ENCODE results near the gene PIK3C3.

The PIK3C3 gene

DNA sequence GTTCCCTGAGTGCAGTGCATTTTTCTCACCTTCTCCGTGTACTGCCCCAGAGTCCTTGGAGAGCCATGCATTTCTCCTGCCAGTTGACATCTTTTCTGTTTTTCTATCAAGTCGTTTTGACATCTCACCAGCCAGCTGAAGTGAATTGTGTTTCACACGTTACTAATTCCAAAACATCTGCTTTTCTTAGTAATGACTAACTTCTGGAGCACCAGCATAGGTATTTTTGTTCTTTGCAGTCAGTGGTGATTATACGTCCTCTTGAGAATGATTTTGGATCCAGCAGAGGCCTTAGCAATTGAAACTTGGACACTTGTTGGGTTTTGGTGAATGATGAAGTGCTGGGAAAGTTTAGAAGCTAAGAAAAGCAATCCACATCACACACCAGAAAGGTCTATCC is 112.5 kb downstream of the PIK3C3 start:
- no peak for DNase-seq (ENCODE audit: low read depth, low spot score)
- no peak overlapping the region for H3K4me3 ChIP-seq (ENCODE audit: low read length)
- H3K9me3 ChIP-seq (ENCODE audit: control insufficient read depth, insufficient read depth, low read length), result no peaks in the 10 kb centered on the region
- WGBS (ENCODE audit: insufficient coverage, insufficient read length), result no CpG with 5 or more reads among the region's 4 CpGs
- H3K36me3 ChIP-seq (ENCODE audit: control insufficient read depth, insufficient read depth, low read length), result no peaks in the 10 kb centered on the region; the same call in 1 of the 2 replicates
- no peaks in the 10 kb centered on the region for H3K27me3 ChIP-seq (ENCODE audit: control insufficient read depth, insufficient read depth, low read length)
- no peaks in the 10 kb centered on the region for H3K4me1 ChIP-seq (ENCODE audit: control insufficient read depth, insufficient read depth, low read length)
- no peak overlapping the region for H3K27ac ChIP-seq (ENCODE audit: low read length)

DNA sequence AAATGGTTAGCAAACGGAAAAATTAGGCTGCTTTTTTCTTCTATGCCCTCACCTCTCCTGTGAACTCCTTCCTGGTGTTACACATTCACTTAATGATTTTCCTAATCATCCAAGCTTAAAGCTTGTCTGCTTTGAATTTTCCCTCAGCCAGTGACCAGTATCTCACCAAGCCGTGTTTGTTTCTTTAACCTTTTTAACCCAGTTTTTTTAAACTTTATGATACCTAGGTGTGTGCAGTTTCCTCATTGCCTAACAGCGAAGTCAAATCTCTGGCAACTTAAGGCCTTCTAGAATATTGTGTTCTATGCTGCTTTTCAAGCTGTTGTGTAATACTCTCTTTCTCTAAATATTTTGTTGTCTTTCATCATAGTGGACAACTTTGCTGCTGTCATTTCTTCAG is 113.0 kb downstream of the PIK3C3 start:
- H3K9me3 ChIP-seq (ENCODE audit: control insufficient read depth, insufficient read depth, low read length), result no peaks in the 10 kb centered on the region
- H3K36me3 ChIP-seq (ENCODE audit: control insufficient read depth, insufficient read depth, low read length), result no peaks in the 10 kb centered on the region; the same call in 1 of the 2 replicates
- WGBS (ENCODE audit: insufficient coverage, insufficient read length), result no CpG with 5 or more reads among the region's 3 CpGs
- H3K4me3 ChIP-seq (ENCODE audit: low read length), result no peak overlapping the region
- DNase-seq (ENCODE audit: low read depth, low spot score), result no peak
- no peak overlapping the region for H3K27ac ChIP-seq (ENCODE audit: low read length)
- no peaks in the 10 kb centered on the region for H3K27me3 ChIP-seq (ENCODE audit: control insufficient read depth, insufficient read depth, low read length)
- H3K4me1 ChIP-seq (ENCODE audit: control insufficient read depth, insufficient read depth, low read length), result no peaks in the 10 kb centered on the region

DNA sequence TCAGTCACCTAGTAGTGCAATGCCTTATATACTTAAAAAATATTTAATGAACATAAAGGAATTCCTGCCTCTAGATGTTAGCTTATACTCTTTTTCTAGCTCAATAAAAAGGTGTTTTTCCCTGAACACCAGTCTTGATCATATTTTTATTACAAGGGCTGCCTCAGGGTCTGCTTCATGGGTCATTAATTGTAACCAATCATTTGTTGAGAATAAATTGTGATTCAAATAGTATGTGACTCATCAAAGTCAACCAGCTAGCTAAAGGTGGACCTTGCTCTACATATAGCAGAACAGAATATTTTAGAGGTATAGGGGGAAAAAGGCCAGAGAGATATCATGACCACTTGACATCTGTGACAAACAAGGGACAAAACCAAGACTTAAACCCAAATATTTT is 114.0 kb downstream of the PIK3C3 start:
- H3K4me3 ChIP-seq (ENCODE audit: low read length), result no peak overlapping the region
- H3K36me3 ChIP-seq (ENCODE audit: control insufficient read depth, insufficient read depth, low read length), result no peaks in the 10 kb centered on the region; the same call in 1 of the 2 replicates
- no peaks in the 10 kb centered on the region for H3K9me3 ChIP-seq (ENCODE audit: control insufficient read depth, insufficient read depth, low read length)
- no peak for DNase-seq (ENCODE audit: low read depth, low spot score)
- no peak overlapping the region for H3K27ac ChIP-seq (ENCODE audit: low read length)
- no peaks in the 10 kb centered on the region for H3K4me1 ChIP-seq (ENCODE audit: control insufficient read depth, insufficient read depth, low read length)
- H3K27me3 ChIP-seq (ENCODE audit: control insufficient read depth, insufficient read depth, low read length), result no peaks in the 10 kb centered on the region

DNA sequence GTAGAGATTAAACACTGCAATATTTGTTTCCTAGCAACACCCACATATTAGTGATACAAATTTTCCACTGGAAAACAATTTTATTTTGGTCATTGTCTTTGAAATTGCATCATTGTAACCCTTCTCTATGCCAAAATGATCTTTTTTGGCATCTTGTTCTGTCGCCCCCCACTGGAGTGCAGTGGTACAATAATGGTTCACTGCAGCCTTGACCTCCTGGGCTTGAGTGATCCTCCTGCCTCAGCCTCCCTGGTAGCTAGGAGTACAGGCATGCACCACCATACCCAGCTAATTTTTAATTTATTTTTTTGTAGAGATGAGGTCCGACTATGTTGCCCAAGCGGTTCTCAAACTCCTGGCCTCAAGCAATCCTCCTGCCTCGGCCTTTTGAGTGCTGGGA is 117.4 kb downstream of the PIK3C3 start:
- Histone ChIP-seq H3K9me3 (ENCODE audit: control insufficient read depth, insufficient read depth, low read length) (no peaks in the 10 kb centered on the region), H3K4me3 (ENCODE audit: low read length) (no peak overlapping the region), H3K4me1 (ENCODE audit: control insufficient read depth, insufficient read depth, low read length) (no peaks in the 10 kb centered on the region), H3K27ac (ENCODE audit: low read length) (no peak overlapping the region), H3K36me3 (ENCODE audit: control insufficient read depth, insufficient read depth, low read length) (no peaks in the 10 kb centered on the region; the same call in 1 of the 2 replicates), H3K27me3 (ENCODE audit: control insufficient read depth, insufficient read depth, low read length) (no peaks in the 10 kb centered on the region)
- WGBS (ENCODE audit: insufficient coverage, insufficient read length), result no CpG with 5 or more reads among the region's 4 CpGs
- DNase-seq (ENCODE audit: low read depth, low spot score), result no peak

DNA sequence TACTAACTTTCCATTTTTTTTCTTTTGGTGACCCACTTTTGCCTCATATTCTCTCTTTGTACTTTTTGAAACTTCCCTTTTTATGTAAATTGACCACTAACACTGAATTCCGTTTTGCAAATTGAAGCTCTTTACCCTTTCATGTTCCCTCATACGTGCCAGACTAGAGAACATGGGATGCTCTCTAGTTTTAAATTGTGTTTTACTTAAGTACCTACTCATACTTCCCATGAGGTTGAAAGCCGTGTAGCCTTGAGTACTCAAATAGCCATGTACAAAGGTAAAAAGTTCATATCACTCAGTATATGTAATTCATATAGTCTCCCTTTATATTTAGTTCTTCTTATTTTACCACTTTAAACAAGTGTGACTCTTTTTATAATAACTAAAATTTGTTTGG is 119.7 kb downstream of the PIK3C3 start:
- H3K4me1 ChIP-seq (ENCODE audit: control insufficient read depth, insufficient read depth, low read length), result no peaks in the 10 kb centered on the region
- no peaks in the 10 kb centered on the region for H3K27me3 ChIP-seq (ENCODE audit: control insufficient read depth, insufficient read depth, low read length)
- no peak overlapping the region for H3K27ac ChIP-seq (ENCODE audit: low read length)
- DNase-seq (ENCODE audit: low read depth, low spot score), result no peak
- no peak overlapping the region for H3K4me3 ChIP-seq (ENCODE audit: low read length)
- WGBS (ENCODE audit: insufficient coverage, insufficient read length), result no CpG with 5 or more reads among the region's 3 CpGs
- no peaks in the 10 kb centered on the region for H3K9me3 ChIP-seq (ENCODE audit: control insufficient read depth, insufficient read depth, low read length)
- no peaks in the 10 kb centered on the region for H3K36me3 ChIP-seq (ENCODE audit: control insufficient read depth, insufficient read depth, low read length)

DNA sequence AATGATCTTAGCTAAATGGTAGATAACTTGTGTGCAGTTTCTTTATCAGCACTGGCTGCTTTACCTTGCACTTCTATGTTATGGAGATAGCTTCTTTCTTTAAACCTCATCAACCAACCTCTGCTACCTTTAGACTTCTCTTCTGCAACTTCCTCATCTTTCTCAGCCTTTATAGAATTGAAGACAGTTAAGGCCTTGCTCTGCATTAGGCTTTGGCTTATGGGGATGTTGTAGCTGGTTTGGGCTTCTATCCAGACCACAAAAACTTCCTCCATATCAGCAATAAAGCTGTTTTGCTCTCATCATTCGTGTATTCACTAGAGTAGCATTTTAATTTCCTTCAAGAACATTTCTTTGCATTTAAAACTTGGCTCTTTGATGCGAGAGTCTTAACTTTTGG is 123.7 kb downstream of the PIK3C3 start:
- H3K4me1 ChIP-seq (ENCODE audit: control insufficient read depth, insufficient read depth, low read length), result no peaks in the 10 kb centered on the region
- no CpG with 5 or more reads among the region's 2 CpGs for WGBS (ENCODE audit: insufficient coverage, insufficient read length)
- no peaks in the 10 kb centered on the region for H3K9me3 ChIP-seq (ENCODE audit: control insufficient read depth, insufficient read depth, low read length)
- no peak overlapping the region for H3K4me3 ChIP-seq (ENCODE audit: low read length)
- no peak overlapping the region for H3K27ac ChIP-seq (ENCODE audit: low read length)
- DNase-seq (ENCODE audit: low read depth, low spot score), result no peak
- no peaks in the 10 kb centered on the region for H3K36me3 ChIP-seq (ENCODE audit: control insufficient read depth, insufficient read depth, low read length)
- H3K27me3 ChIP-seq (ENCODE audit: control insufficient read depth, insufficient read depth, low read length), result no peaks in the 10 kb centered on the region

DNA sequence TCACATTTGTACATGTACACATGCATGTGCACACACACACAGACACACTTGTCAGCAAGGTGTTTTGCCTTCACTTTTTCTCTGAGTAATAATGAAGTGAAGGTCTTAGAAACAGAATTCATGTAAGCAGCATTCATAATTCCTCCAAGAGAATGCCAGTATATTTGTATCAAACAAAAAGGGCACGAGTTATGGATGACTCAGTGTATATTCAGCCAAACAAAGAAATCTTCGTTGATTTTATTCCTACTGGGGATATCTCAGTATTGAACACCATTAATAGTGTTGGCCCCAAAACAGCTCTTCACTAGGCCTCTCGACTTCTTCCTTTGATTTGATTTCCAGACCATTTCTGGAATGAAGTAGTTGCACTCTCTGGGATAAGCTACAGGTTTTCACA is 125.3 kb downstream of the PIK3C3 start:
- Histone ChIP-seq H3K36me3 (ENCODE audit: control insufficient read depth, insufficient read depth, low read length) (no peaks in the 10 kb centered on the region), H3K27me3 (ENCODE audit: control insufficient read depth, insufficient read depth, low read length) (no peaks in the 10 kb centered on the region), H3K4me1 (ENCODE audit: control insufficient read depth, insufficient read depth, low read length) (no peaks in the 10 kb centered on the region), H3K27ac (ENCODE audit: low read length) (no peak overlapping the region), H3K9me3 (ENCODE audit: control insufficient read depth, insufficient read depth, low read length) (no peaks in the 10 kb centered on the region), H3K4me3 (ENCODE audit: low read length) (no peak overlapping the region)
- no CpG with 5 or more reads among the region's 3 CpGs for WGBS (ENCODE audit: insufficient coverage, insufficient read length)
- no peak for DNase-seq (ENCODE audit: low read depth, low spot score)

DNA sequence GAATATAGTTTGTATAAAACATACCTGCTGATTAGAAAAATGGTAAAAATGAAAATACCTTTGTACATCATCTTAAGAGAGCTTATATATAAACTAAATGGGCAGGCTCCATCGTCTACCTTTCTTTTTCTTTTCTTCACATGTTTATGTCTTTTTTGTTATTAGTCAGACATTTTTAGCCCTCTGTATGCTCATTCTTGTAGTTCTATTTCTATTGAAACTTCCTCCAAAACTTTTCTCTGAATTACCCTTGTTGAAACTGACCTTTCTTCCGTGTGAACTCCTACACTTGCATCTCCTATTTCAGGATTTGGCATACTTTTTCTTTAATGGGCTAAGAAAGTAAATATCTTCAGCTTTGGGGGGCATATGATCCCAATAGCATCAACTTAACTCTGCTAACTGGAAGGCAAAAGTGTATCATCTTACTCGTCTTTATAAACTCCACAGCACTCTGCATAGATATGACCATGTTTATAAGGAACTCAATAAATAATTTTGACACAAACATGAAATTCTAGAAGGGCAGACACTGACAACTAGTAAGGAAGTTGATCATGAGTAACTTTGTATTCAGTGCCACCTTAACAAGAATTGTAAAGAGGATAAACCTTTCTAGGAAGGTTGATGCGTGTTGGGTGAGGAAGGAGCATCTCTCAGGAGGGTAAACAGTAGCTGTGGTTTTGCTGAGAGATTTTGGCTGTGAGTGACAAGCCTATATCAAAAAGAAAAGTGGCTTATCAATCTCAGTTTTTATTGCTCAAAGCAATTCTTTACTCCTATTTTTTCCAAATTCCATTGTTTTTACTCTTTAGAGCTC is 127.6 kb downstream of the PIK3C3 start:
- Histone ChIP-seq H3K9me3 (ENCODE audit: control insufficient read depth, insufficient read depth, low read length) (no peaks in the 10 kb centered on the region), H3K4me1 (ENCODE audit: control insufficient read depth, insufficient read depth, low read length) (no peaks in the 10 kb centered on the region), H3K27me3 (ENCODE audit: control insufficient read depth, insufficient read depth, low read length) (no peaks in the 10 kb centered on the region), H3K27ac (ENCODE audit: low read length) (no peak overlapping the region), H3K4me3 (ENCODE audit: low read length) (no peak overlapping the region), H3K36me3 (ENCODE audit: control insufficient read depth, insufficient read depth, low read length) (no peaks in the 10 kb centered on the region)
- DNase-seq (ENCODE audit: low read depth, low spot score), result no peak
- WGBS (ENCODE audit: insufficient coverage, insufficient read length), result no CpG with 5 or more reads among the region's 4 CpGs

DNA sequence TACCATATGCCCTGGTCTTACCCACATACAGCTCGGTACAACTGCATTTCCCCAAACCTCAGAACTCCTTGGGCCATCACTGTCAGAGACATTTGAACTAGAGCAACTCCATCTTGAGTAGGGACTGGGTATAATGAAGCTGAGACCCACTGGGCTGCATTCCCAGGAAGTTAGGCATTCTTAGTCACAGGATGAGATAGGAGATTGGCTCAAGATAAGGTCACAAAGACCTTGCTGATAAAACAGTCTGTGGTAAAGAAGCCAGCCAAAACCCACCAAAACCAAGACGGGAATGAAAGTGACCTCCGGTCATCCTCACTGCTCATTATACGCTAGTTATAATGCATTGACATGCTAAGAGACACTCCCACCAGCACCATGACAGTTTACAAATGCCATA is 131.3 kb downstream of the PIK3C3 start:
- Histone ChIP-seq H3K27me3 (ENCODE audit: control insufficient read depth, insufficient read depth, low read length) (no peaks in the 10 kb centered on the region), H3K9me3 (ENCODE audit: control insufficient read depth, insufficient read depth, low read length) (no peaks in the 10 kb centered on the region), H3K36me3 (ENCODE audit: control insufficient read depth, insufficient read depth, low read length) (no peaks in the 10 kb centered on the region), H3K4me1 (ENCODE audit: control insufficient read depth, insufficient read depth, low read length) (no peaks in the 10 kb centered on the region), H3K4me3 (ENCODE audit: low read length) (no peak overlapping the region), H3K27ac (ENCODE audit: low read length) (no peak overlapping the region)
- no CpG with 5 or more reads among the region's 4 CpGs for WGBS (ENCODE audit: insufficient coverage, insufficient read length)
- DNase-seq (ENCODE audit: low read depth, low spot score), result no peak

DNA sequence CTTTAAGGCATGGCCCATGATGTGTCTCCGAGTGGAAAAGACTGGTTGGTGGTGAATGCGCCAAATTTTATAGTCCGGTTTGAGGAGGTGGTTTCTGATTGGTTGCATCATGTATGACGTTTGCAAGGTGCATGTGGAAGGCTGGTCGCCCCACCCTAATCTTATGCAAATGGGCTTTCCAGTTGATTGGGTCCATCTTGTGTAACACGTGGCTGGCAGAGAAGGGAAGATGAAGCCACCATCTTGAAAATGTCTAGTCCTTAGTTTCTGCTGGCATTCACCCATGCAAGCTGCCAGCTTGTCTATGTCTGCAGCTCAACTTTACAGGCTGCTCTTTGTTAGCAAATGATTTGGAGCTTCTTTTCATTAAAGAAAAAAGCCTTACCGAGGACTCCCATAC is 132.2 kb downstream of the PIK3C3 start:
- no peak for DNase-seq (ENCODE audit: low read depth, low spot score)
- WGBS (ENCODE audit: insufficient coverage, insufficient read length), result no CpG with 5 or more reads among the region's 7 CpGs

DNA sequence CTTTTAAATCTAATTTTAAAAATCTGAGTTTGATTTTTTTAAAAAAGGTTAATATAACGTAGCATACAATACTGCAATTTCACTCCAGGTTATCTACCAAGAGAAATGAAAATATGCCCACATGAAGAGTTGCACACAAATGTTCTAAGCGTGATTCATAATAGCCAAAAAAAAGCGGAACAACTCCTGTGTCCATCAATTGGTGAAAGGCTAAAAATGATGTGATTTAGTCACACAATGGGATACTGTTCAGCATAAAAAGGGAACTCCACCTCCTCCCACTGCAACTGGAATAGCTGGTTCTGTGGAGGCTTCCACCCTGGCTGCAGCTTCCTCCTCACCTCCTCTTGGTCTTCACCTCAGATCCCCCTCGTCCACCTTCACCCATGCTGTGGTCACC is 132.8 kb downstream of the PIK3C3 start:
- no peak overlapping the region for H3K27ac ChIP-seq (ENCODE audit: low read length)
- DNase-seq (ENCODE audit: low read depth, low spot score), result no peak
- no peaks in the 10 kb centered on the region for H3K27me3 ChIP-seq (ENCODE audit: control insufficient read depth, insufficient read depth, low read length)
- no peak overlapping the region for H3K4me3 ChIP-seq (ENCODE audit: low read length)
- no peaks in the 10 kb centered on the region for H3K4me1 ChIP-seq (ENCODE audit: control insufficient read depth, insufficient read depth, low read length)
- H3K36me3 ChIP-seq (ENCODE audit: control insufficient read depth, insufficient read depth, low read length), result no peaks in the 10 kb centered on the region
- H3K9me3 ChIP-seq (ENCODE audit: control insufficient read depth, insufficient read depth, low read length), result no peaks in the 10 kb centered on the region
- no CpG with 5 or more reads among the region's 4 CpGs for WGBS (ENCODE audit: insufficient coverage, insufficient read length)

More for the DNA sequence above, 132.2 kb downstream of the PIK3C3 start:
- H3K36me3 ChIP-seq (ENCODE audit: control insufficient read depth, insufficient read depth, low read length), result no peaks in the 10 kb centered on the region
- H3K9me3 ChIP-seq (ENCODE audit: control insufficient read depth, insufficient read depth, low read length), result no peaks in the 10 kb centered on the region
- no peaks in the 10 kb centered on the region for H3K4me1 ChIP-seq (ENCODE audit: control insufficient read depth, insufficient read depth, low read length)
- no peaks in the 10 kb centered on the region for H3K27me3 ChIP-seq (ENCODE audit: control insufficient read depth, insufficient read depth, low read length)
- H3K27ac ChIP-seq (ENCODE audit: low read length), result no peak overlapping the region
- H3K4me3 ChIP-seq (ENCODE audit: low read length), result no peak overlapping the region

Measured in iPS DF 6.9 (cell line).